T1000 (cell line): ENCODE data around the gene TGM5.
A peak's percentile ranks its signal among the peaks of the same experiment; 100 is the strongest.
"Not testable (repeated sequence)": the region's sequence is repeated elsewhere in the genome, so short reads cannot be mapped to it uniquely, and the experiment has no call there.

Source experiments
- DNase-seq: peaks from one replicate; lab custom pipeline; 2025; ENCODE audit warnings: mixed read lengths; lab: John Stamatoyannopoulos, UW

The TGM5 gene

DNA sequence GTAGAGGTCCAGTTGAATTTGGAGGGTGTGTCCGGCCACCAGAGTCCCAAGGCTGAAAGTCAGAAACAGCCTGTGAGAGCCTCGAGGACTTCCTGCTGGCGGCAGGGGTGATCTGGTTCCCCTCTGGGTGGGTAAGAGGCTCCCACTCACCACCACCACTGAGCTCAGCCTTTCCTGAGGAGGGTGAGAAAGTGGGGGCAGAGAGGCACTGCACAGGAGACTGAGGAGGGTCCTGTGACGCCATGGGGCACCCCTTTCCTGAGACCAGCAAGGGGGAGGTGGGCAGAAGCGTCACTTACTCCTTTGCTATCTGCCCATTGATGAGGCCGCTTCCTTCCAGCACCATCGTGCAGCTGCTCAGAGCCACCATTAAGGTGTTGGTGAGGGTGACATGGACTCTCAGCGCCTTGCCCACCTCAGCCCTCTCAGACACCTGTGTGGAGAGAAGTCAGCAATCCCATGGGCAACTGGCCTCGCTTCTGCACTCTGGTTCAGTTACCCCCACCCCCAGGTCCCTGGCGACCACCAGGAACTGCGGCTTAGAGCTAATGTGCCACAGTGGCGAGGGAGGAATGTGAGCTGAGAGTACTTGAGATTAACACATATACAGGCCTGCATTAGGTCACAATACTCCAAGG is 10.0 kb upstream of the TGM5 start:
- DNase-seq, result no peak

DNA sequence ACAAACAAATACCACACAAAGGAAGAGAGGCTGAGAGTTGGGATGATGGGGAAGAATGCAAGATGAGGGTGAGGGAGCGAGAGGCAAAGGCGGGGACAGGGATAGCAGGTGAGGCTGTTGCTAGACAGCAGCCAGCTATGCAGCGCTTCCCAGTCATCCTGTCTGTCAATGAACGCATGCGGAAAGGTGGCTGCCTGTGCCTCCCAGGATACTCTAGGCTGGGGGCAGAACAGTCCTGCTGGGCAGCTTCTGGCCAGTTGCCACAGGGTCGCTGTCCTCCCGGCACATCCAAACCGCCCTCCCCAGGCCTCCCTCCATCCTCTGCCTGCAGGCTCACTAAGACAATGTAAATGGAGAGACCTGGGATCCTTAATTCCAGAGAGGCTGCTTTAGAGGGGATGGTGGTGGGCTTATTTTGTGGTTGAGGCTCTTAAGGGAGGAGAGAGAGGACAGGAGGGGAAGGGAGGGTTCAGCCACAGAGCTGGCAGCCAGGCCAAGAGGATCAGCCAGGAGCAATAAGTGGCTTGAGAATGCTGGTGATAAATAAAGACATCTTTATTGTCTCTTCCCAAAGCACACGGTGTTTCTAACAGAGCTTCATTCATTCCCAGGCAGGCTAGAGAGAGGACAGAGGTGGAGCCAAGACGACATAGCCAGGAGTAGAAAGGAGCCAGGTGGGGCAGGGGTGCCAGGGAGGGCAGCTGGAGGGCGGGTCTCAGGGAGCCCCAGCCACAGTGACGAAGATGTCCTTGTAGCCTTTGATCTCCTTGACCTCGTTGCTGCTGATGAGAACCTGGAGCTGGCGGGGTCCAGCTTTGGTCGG is 9.2 kb upstream of the TGM5 start:
- DNase-seq, result no peak

DNA sequence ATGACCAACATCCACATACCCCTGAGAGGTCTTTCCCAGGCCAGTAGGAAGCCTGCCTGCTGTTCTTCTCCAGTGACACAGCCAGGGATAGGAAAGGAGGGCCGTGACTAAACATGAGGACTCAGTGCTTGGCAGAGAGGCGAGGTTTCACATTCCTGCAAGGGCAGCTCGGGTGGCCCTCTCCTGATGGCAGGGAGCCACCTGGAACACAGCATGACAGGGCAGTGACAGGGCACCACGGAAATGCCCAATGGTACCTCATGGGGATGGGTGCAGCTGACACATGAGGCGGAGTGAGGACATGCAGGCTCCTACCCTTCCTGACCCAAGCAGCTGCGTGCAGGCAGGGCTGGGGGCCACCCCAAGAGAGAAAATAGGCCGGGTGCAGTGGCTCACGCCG is 7.4 kb upstream of the TGM5 start:
- no peak for DNase-seq

DNA sequence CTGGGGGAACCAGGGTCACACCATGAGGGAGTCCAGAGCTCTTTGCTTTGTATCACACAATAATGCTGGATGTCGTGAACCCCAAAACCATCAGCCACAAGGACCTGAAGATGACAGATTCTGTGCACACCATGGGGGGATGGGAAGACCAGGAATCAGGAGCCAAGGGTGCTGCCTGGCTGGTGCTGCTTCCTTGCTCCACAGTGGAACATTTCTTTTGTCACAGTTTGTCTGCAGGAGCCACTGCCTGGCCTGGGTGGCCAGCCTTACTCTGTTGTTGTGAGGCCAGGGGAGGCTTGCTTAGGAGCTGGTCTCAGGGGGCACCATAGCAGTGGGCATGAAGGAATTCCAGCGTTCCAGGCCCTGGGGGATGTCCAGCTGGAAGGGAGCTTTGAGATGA is 6.5 kb upstream of the TGM5 start:
- no peak for DNase-seq

DNA sequence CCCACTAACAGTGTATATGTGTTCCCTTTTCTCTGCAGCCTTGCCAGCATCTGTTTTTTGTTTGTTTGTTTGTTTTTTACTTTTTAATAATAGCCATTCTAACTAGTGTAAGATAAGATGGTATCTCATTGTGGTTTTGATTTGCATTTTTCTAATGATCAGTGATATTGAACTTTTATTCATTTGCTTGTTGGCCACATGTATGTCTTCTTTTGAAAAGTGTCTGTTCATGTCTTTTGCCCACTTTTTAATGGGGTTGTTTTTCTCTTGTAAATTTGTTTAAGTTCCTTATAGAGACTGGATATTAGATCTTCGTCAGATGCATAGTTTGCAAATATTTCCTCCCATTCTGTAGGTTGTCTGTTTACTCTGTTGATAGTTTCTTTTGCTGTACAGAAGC is 5.2 kb upstream of the TGM5 start:
- not testable (repeated sequence) for DNase-seq

DNA sequence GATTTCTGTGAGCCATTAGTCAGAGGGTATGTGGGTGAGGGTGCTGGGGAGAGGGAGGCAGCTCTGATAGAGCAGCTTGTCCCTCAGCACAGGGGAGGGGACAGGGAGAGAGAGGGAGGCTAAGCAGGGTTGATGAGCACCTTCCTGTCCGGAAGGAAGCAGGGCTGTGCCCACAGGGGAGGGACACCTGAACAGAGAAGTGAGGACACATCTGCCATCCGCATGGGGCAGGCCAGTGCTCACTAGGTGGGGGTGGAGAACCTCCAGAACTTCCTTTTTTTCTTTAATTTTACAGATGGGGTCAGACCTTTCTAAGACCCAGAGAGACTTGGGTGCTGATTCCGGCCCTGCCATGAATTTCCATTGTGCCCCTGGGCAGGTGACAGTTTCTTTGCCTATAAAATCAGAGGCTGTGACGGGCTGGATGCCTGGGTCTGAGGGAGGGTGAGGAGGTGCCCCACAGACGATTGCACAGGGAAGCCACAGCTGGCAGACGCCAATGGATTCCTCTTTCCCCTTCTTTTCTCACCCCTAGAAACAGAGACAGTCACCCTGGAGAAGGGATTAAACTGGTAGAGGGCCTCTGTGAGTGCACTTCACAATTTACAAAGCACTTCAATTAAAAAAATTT is 4.1 kb upstream of the TGM5 start:
- no peak for DNase-seq

DNA sequence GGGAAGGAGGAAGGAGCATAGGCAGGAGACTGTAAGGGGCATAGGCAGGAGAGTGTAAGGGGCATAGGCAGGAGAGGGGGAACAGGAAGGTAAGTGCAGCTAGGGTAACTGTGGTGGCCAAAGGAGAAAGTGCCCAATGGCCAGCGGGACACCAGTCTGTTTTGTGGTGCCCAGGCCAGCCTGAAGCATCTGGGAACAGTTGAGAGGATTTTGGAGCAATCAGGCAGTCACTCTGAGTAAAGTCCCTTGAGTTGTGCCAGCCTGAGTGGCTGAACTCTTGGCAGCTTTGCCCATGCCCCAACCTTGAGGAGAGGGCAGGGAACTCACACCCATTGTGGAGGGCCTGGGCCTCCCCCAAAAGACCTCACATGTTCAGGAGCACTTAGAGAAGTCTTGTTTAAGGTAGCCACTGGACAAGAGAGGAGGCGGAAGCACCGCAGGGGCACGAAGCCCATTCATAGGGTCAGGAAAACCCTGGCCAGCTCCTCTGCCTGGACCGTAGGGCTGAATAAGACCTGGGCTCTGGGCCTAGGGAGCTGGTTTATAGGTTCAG is 3.5 kb upstream of the TGM5 start:
- no peak for DNase-seq

DNA sequence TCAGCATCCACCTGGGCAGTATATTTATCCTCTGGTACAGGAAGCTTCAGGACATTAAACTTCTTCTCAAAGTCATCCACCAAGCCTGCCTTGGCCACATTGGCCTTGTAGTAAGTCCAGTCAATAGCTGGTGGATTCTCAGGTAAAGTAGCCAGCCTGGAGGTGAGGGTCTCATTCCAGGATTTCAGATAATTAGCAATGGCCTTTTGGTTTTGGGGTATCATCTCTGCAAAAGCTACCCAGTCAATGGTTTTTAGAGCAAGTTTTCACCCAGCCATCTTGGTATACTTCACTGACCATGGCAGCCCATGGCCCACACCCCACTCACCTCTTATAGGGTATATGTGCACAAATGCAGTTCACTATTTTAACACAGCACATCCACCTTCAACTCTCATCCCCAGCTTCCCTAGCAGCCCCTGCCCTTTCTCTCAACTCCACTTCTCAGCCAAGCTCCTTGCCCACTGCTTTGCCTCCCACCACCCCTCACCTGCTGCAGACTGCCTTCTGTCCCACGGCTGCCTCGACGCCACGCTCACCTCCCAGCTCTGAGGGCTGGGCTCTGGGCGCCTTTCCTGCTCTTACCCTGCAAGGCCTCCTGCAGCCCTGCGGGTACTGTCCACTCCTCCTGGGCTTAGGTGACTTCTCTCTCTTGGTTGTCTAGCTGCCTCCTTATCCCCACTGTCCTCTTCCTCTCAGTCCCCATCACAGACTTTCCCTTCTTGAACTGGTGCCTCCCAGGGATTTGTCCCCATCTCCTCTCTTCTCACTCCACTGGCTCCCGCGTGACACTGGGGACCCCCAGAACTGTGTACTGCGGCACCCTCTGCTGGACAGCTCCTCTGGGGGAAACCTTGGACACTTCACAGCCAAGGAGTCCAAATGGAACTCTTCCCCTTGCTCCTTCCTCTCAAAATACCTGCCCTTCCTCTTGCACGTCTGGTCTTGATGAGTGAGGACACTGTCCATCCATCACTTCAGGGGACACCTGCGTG is 1.7 kb upstream of the TGM5 start:
- no peak for DNase-seq

DNA sequence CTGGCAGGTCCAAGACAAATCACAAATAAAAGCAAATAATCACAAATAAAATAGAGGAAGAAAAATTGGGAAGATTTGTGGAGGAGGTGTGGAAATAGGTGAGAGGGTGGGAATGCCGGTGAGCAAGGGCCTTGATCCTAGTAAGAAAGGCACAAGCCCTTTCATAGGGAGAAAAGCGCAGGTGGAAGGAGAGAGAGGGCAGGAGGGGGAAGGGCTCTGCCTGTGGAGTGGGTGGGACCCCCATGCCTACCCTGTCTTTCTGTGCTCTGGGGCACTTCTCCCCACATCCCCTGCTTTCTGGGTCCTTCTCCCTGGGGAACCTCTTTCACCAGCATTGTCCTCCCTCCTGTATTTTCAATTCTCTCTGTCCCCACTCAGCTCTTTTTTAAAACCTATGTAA is 711 bp upstream of the TGM5 start:
- no peak for DNase-seq

DNA sequence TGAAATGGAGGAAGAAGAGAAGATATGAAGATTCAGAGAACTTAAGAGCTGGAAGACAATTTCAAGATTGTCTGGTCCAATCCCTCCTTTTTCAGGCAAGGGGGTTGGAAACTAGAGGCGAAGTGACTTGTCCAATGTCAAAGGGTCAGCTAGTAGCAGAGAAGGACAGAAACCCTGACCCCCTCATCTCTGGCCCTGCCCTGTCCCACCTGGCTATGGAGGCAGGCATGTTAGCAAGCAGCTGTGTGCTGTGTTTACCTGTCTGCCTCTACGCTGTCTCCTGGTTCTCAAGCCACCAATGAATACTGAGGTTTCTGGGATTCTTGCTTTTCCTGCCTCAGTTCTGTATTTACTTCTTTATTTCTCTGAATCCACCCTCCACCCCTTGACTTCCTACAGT is 342 bp downstream of the TGM5 start:
- no peak for DNase-seq

DNA sequence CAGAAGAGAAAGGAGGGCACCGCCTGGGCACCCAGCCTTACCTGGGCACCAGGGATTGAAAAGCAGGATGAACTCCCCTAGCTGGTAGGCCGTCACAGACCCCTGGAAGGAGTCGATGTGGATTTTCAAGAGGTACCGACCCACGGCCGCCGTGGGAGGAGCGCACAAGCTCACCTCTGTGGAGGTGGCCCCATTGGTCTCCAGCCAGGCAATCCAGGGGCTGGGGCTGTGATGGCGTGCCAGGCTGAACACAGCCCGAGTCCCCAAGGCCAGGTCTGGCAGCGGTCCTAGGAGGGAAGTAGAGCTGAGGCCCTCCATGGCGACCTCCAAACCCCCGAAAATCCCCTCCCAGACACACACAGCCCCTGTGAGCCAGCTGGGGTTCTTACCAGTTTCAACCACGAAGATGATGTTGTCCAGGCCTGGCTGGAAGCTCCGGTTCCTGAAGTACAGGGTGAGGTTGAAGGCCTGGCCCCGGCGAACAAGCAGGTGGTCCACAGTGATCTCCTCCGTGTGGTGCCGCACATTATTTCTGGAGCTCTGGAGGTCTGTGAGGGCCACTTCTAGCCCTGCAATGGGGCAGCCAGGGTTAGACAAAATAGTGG is 6.6 kb downstream of the TGM5 start:
- DNase-seq, result no peak

DNA sequence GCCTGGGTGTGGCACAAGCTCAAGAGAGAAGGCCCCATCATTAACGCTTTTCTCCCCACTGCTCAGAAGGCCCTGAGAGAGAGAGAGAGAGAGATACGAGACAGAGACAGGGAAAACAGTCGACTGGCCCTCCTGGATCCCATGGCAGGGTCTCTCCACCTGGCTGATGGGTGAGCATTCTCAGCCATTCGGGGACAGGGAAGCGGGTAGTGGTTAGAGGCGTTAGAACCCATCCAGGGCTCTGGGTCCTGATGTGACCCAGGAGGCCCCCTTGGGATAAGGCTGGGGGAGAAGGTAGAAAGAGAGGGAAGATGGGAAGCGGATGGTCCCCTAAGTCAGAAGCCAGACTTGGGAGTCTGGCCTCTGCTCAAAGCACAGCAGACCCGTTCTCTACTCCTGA is 7.9 kb downstream of the TGM5 start:
- DNase-seq, result no peak

DNA sequence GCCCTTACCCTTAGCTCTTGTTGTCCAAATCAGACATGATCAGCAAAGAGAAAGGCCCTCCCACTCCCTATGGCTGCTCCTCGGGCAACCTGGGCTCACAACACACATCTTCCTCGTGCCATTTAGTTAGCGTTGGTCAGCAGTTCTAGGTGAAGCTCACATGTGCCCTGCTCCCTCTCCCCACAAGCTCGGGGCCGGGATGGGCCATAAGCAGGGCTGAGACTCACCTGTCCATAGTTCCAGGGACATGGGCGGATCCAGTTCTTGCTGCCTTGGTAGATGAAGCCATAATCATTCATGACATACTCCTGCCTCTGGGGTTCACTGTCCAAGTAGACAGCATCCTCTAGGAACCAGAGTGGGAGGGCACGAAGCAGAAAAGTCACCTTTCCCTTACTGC is 10.4 kb downstream of the TGM5 start:
- no peak for DNase-seq

DNA sequence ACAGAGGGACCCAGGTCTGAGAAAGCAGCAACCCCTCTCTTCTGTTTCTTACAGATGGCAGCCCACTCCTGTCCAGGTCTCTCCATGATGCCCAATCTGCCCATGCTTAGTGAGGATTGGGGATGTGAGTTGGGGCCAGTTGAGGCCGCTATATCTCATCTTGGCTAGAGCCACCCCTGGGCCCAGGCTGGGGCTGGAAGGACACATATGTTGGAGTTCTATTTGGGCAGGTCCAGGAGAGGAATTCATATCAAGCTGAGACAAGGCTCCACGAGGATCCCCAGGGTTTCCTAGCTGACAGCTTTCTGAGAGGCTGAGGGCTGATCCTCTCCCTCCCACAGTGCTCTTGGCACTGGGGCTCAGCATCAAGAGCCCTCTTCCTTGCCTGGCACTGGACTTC is 11.4 kb downstream of the TGM5 start:
- DNase-seq, result no peak

DNA sequence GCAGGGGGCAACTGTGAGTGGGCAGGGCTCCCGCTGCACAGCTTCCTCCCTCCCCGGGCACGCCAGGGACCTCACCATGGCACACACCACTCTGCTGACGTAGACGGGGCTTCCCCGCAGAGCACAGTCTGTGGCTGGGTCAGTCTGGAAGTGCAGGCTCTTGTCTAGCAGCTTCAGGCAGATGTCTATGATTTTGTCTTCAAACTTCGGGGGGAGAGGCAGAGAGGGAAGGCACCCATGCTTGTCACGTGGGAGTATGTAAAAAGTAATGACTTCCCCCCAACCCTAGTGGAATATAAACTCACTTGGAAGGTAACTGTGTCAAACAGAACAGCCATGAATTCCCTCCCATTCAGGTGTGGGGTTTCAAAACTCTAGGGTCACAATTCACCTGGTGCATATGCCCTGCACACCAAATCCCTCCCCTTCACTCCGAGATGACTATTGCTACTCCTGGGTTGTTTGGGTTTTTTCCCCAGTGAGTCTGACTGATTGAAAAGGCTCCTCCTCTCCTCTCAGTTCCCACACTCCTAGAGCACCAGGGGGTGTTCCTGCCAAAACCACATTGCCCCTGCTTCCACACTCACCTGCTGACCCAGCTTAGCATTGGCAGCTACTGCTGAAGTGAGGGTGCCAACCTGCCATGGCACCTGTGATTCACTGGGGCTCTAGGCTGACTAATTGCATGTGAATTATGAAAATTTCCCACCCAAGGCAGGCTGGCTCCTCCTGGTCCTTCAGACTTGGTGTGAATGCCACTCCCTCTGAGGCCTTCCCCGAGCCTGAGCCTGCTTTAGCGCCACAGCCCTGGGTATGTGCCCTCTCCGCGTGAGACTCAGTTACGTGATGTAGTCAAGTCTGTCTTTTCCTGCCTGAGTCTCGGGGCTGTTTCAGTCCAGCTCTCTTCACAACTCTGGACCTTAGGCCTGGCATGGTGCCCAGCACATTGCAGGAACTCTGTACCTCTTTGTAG is 13.0 kb downstream of the TGM5 start:
- no peak for DNase-seq

DNA sequence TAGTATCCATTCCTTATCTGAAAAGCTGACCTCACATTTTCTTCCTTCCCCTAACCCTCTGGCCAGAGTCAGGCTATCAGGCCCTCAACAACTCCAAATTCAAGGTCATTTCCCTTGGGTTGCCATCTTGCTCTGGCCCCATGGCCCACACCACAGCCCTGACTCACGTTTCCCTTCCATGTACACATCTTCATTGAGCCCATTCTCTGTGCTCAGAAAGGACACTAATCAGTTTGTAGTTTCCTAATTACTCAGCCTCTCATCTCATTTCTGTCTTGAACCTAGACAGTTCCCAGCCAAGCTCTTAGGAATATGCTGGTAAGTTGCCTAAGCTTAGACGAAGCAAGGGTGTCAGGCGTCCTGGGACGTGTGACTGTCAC is 14.9 kb downstream of the TGM5 start:
- no peak for DNase-seq

DNA sequence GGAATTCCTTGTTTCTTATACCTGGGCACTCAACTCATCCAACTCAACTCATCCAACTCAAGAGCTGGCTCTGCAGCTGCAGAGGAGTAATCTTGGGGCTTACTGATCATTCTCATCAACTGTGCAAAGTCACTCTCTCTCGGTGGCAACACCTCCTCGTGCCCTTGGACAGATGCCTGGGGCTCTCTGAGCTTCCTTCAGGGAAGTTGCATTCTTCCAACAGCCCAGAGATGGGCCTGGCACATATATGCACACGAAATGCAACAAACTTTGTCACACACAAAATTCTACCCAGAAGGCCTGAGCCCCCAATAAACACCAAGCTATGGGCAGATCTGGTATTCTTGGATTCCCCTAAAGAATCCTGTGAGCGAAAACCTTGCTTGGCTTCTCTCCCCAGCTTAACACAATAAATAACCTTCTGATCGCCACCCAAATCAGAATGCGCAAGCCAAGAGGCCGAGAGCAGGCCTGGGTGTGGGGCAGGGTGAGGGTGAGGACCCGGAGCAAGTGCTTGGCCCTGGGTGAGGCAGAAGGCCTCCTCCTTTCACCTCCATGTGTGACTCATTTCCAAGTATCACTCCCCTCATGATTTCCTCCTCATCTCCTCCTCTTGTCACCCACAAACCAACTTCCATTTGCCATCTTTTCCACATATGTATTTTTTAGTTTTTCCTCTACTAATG is 15.4 kb downstream of the TGM5 start:
- no peak for DNase-seq

DNA sequence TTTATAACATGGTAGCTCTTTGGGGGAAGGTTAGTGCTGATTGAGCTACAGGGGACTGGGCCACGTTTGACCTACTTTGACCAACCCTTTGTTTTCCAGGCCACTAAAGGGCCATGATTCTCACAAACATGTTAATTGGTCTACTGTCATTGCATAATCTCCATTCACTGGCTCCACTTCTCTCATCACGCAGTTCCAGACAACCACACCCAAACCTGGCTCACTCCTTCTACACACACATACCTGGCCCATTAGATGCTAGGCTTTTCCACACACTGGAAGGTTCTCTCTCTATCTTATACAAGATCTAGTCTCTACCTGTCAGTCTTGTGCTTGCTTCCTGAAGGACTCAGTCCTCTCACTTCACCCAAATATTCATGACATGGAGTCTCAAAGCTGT is 15.9 kb downstream of the TGM5 start:
- no peak for DNase-seq

DNA sequence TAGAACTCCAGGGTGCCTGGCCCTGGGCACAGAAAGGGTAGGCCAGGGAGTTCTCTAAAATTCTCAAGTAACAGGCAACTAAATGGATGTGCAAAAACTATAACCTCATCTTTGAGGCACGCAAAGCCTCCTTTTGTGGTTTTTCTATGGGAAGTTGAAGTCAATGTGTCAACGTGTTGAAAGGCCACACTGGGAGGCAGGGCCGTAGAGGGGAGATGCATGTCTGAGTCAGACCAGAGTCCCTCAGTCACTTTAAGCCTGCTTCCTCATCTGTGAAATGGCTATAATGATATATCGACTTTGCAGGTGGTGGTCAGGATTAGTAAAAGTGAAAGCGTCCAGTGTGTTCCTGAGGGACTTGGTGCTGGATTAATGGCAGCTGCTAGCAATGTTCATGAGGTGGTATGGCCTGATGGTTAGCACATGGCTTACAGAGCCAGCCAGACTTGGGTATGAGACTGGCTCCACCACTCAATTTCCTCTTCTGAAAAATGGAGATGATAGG is 17.0 kb downstream of the TGM5 start:
- DNase-seq, result peak; percentile 21
